CD4-positive, alpha-beta T cell (primary cell): ENCODE results near the gene HIP1R. TPM values are rescaled to one million over a fixed set of nuclear protein-coding genes. Genes with fewer than 3 reads are reported as not detected.

Source experiments
- ATAC-seq: fragments of 200-7000 bp; cut with Tn5 transposase; one replicate; pipeline ENCODE4 v1.10.0; 2022; ENCODE audit warnings: mild to moderate bottlenecking; ENCODE audit not compliant: poor library complexity
- CTCF ChIA-PET: fragments of 350-600 bp; sonication (Branson Sonifier 250); formaldehyde crosslinking; loops from one replicate; lab custom pipeline; 2021; ENCODE audit warnings: antibody characterized with exemption, inconsistent platforms; lab: Charles Lee
- POLR2A ChIA-PET: fragments of 350-600 bp; sonication (Branson Sonifier 250); formaldehyde crosslinking; loops from one replicate; lab custom pipeline; 2021; ENCODE audit warnings: antibody characterized with exemption, inconsistent platforms; lab: Charles Lee
- DNase-seq, 14 experiments: peaks; one replicate each; pipeline ENCODE4 v3.0.0-alpha.2; 2013 to 2020; ENCODE audit warnings: mixed read lengths in 2 of 14
- H3K27ac ChIP-seq, 2 donors: one replicate each; pipeline versions ENCODE4 v1.5.1 to v1.7.0; 2013; ENCODE audit warnings: low read length in 2 of 2, low read depth in 1 of 2, mild to moderate bottlenecking in 1 of 2
- H3K27me3 ChIP-seq, 2 experiments: 1 replicate in 1 of 2; 2 replicates in 1 of 2; pipeline versions ENCODE4 v1.6.1 to v1.7.0; 2013; ENCODE audit warnings: low read length in 2 of 2, control low read depth in 1 of 2, mild to moderate bottlenecking in 1 of 2, moderate library complexity in 1 of 2; ENCODE audit not compliant: insufficient read depth in 2 of 2, control insufficient read depth in 1 of 2
- H3K36me3 ChIP-seq: one replicate; pipeline ENCODE4 v1.6.1; 2013; ENCODE audit warnings: low read length, control low read depth; ENCODE audit not compliant: insufficient read depth
- H3K4me1 ChIP-seq: one replicate; pipeline ENCODE4 v1.6.1; 2013; ENCODE audit warnings: low read length, control low read depth; ENCODE audit not compliant: insufficient read depth
- H3K4me3 ChIP-seq: one replicate; pipeline ENCODE4 v1.5.1; 2013; ENCODE audit warnings: mild to moderate bottlenecking, low read length, moderate library complexity
- H3K9me3 ChIP-seq, 2 experiments: 1 replicate in 1 of 2; 2 replicates in 1 of 2; pipeline versions ENCODE4 v1.6.1 to v1.7.0; 2013; ENCODE audit warnings: low read length in 2 of 2, mild to moderate bottlenecking in 2 of 2, control low read depth in 1 of 2, moderate library complexity in 1 of 2; ENCODE audit not compliant: control insufficient read depth in 1 of 2, insufficient read depth in 1 of 2
- H3K27ac Mint-ChIP-seq: one replicate; pipeline ENCODE4 v1.8.0; 2020; ENCODE audit warnings: mixed read lengths
- H3K27me3 Mint-ChIP-seq: one replicate; pipeline ENCODE4 v1.8.0; 2021; ENCODE audit warnings: mixed read lengths
- H3K36me3 Mint-ChIP-seq: one replicate; pipeline ENCODE4 v1.8.0; 2021; ENCODE audit warnings: low read depth, mixed read lengths
- H3K4me1 Mint-ChIP-seq: one replicate; pipeline ENCODE4 v1.8.0; 2021; ENCODE audit warnings: low read depth, mixed read lengths
- H3K4me3 Mint-ChIP-seq: one replicate; pipeline ENCODE4 v1.8.0; 2020; ENCODE audit warnings: mild to moderate bottlenecking, mixed read lengths
- H3K9me3 Mint-ChIP-seq: one replicate; pipeline ENCODE4 v1.8.0; 2020; ENCODE audit warnings: mixed read lengths
- CTCF ChIP-seq: fragments of 200-600 bp; IDR thresholded peaks from one replicate; pipeline ENCODE4 v1.8.0; 2022; ENCODE audit warnings: antibody characterized with exemption, mild to moderate bottlenecking
- intact Hi-C, 2 experiments: fragments of 100-400 bp; cut with DNase I in 1 of 2; cut with micrococcal nuclease in 1 of 2; formaldehyde crosslinking; loops; one replicate each; pipeline versions ENCODE4 v1.15.1 to v1.9.0; 2023 to 2025; cut with DNase I, micrococcal nuclease
- total RNA-seq, 174 experiments: library from RNA in 2 of 174; stranded (reverse) in 2 of 174; gene quantifications; one replicate each; pipeline ENCODE4 v1.2.3 and lab custom pipeline; 2021 to 2026

HIP1R gene
- total RNA-seq, 2 experiments from 2014 or later: 184 to 185 TPM

GRCh38 chr12:122819209-122819785 is 16.0 kb upstream of the HIP1R start:
- no peaks in the 10 kb centered on the region for H3K36me3 Mint-ChIP-seq
- H3K4me3 Mint-ChIP-seq: no peak overlapping the region
- CTCF ChIA-PET: interaction anchor here (1.7 kb wide), 1 partner anchor 25 kb away, joined by 4 read pairs; no protein-coding TSS in a partner anchor
- Histone ChIP-seq H3K4me1 (no peaks in the 10 kb centered on the region), H3K27ac (no peak overlapping the region), H3K4me3 (no peak overlapping the region), H3K36me3 (no peaks in the 10 kb centered on the region), H3K9me3 (no peaks in the 10 kb centered on the region), H3K27me3 (no peaks in the 10 kb centered on the region)
- no peaks in the 10 kb centered on the region for H3K9me3 Mint-ChIP-seq
- no peak overlapping the region for H3K27ac Mint-ChIP-seq
- no peak for ATAC-seq
- H3K4me1 Mint-ChIP-seq: no peaks in the 10 kb centered on the region
- intact Hi-C loops: no loop called here
- TF ChIP-seq CTCF: no peak
- POLR2A ChIA-PET: no interaction called here
- no peaks in the 10 kb centered on the region for H3K27me3 Mint-ChIP-seq
- DNase-seq: no peak

- POLR2A ChIA-PET: no interaction called here
- no peak overlapping the region for H3K4me3 ChIP-seq
- Mint-ChIP-seq H3K4me1 (no peaks in the 10 kb centered on the region), H3K36me3 (no peaks in the 10 kb centered on the region), H3K9me3 (no peaks in the 10 kb centered on the region), H3K27me3 (no peaks in the 10 kb centered on the region), H3K27ac (no peak overlapping the region), H3K4me3 (no peak overlapping the region)
- intact Hi-C loops: no loop called here
- no peak for DNase-seq
- CTCF ChIA-PET: no interaction called here
- no peak for ATAC-seq
- H3K9me3 ChIP-seq: no peaks in the 10 kb centered on the region
- no peaks in the 10 kb centered on the region for H3K27me3 ChIP-seq
- H3K27ac ChIP-seq: no peak overlapping the region
- no peak for TF ChIP-seq CTCF
- H3K4me1 ChIP-seq: no peaks in the 10 kb centered on the region
- H3K36me3 ChIP-seq: no peaks in the 10 kb centered on the region
Measured at GRCh38 chr12:122820138-122820537, 15.1 kb upstream of the HIP1R start.

GRCh38 chr12:122820838-122821271 is 14.4 kb upstream of the HIP1R start:
- no peak overlapping the region for H3K4me3 Mint-ChIP-seq
- H3K36me3 ChIP-seq: no peaks in the 10 kb centered on the region
- DNase-seq (no peak), ATAC-seq (no peak)
- no peak overlapping the region for H3K27ac ChIP-seq
- H3K4me1 Mint-ChIP-seq: no peaks in the 10 kb centered on the region
- no peaks in the 10 kb centered on the region for H3K27me3 ChIP-seq
- CTCF ChIA-PET: no interaction called here
- H3K36me3 Mint-ChIP-seq: no peaks in the 10 kb centered on the region
- H3K27ac Mint-ChIP-seq: no peak overlapping the region
- peaks cover 4% of the 10 kb centered on the region for H3K4me1 ChIP-seq
- H3K9me3 ChIP-seq: no peaks in the 10 kb centered on the region
- intact Hi-C loops: no loop called here
- TF ChIP-seq CTCF: no peak
- H3K9me3 Mint-ChIP-seq: no peaks in the 10 kb centered on the region
- no peak overlapping the region for H3K4me3 ChIP-seq
- POLR2A ChIA-PET: no interaction called here
- no peaks in the 10 kb centered on the region for H3K27me3 Mint-ChIP-seq
